ENCODE results near the gene CHST15. TPM values are rescaled to one million over a fixed set of nuclear protein-coding genes. Genes with fewer than 3 reads are reported as not detected.

Gene CHST15
- total RNA-seq, 1 experiment from 2014 or later: 17.1 TPM

GRCh38 chr10:124044143-124044862, 49.1 kb downstream of the CHST15 start:
- Histone ChIP-seq H4K20me1 (ENCODE audit: low read length) (no peaks in the 10 kb centered on the region), H3K27me3 (ENCODE audit: low read length) (no peaks in the 10 kb centered on the region), H3K27ac (ENCODE audit: low read length) (no peak overlapping the region), H2AFZ (ENCODE audit: low read length) (no peak overlapping the region), H3K9me3 (ENCODE audit: low read length) (no peaks in the 10 kb centered on the region), H3K4me1 (ENCODE audit: insufficient read depth, low read length) (peaks cover 3% of the 10 kb centered on the region), H3K9ac (ENCODE audit: low read length) (no peak overlapping the region), H3K9me2 (replicated peaks; ENCODE audit: low read length) (no peaks in the 10 kb centered on the region), H3K79me2 (ENCODE audit: low read length) (peaks cover 11% of the 10 kb centered on the region), H3K4me2 (ENCODE audit: low read length) (no peak overlapping the region), H3K4me3 (ENCODE audit: low read length) (no peak overlapping the region), H3K36me3 (ENCODE audit: low read depth, low read length) (no peaks in the 10 kb centered on the region), H3F3A (ENCODE audit: low read length, unreplicated experiment) (no peaks in the 10 kb centered on the region)
- TF ChIP-seq CTCF (conservative IDR thresholded peaks at IDR 0.05; ENCODE audit: low read depth, low read length) (no peak), EZH2phosphoT487 (IDR thresholded peaks at IDR 0.05; ENCODE audit: borderline replicate concordance, low read length) (no peak), EZH2 (IDR thresholded peaks at IDR 0.05; ENCODE audit: low read length, unreplicated experiment) (no peak)
- BruUV-seq (replicated peaks): no TSS peak
- ChIA-PET CTCF (no interaction called here), POLR2A (ENCODE audit: unreplicated experiment) (no interaction called here)
- intact Hi-C loops (cut with micrococcal nuclease): no loop called here
- ATAC-seq (no peak), DNase-seq (no peak)

GRCh38 chr10:124043310-124044142, 49.9 kb downstream of the CHST15 start:
- H3K4me1 ChIP-seq (ENCODE audit: insufficient read depth, low read length): no peaks in the 10 kb centered on the region
- ATAC-seq: no peak
- DNase-seq: no peak
- no peaks in the 10 kb centered on the region; the same call in 1 of the 2 replicates for H3K36me3 ChIP-seq (ENCODE audit: low read depth, low read length)
- no peaks in the 10 kb centered on the region for H3K27me3 ChIP-seq (ENCODE audit: low read length)
- no peaks in the 10 kb centered on the region for H4K20me1 ChIP-seq (ENCODE audit: low read length)
- no peak overlapping the region for H3K27ac ChIP-seq (ENCODE audit: low read length)
- ChIA-PET POLR2A (ENCODE audit: unreplicated experiment) (no interaction called here), CTCF (no interaction called here)
- H3K9me3 ChIP-seq (ENCODE audit: low read length): no peaks in the 10 kb centered on the region
- TF ChIP-seq CTCF (conservative IDR thresholded peaks at IDR 0.05; ENCODE audit: low read depth, low read length) (no peak), EZH2 (IDR thresholded peaks at IDR 0.05; ENCODE audit: low read length, unreplicated experiment) (no peak), EZH2phosphoT487 (IDR thresholded peaks at IDR 0.05; ENCODE audit: borderline replicate concordance, low read length) (no peak)
- no peak overlapping the region for H2AFZ ChIP-seq (ENCODE audit: low read length)
- H3K9ac ChIP-seq (ENCODE audit: low read length): no peak overlapping the region
- no peak overlapping the region for H3K4me2 ChIP-seq (ENCODE audit: low read length)
- H3F3A ChIP-seq (ENCODE audit: low read length, unreplicated experiment): no peaks in the 10 kb centered on the region
- H3K9me2 ChIP-seq (replicated peaks; ENCODE audit: low read length): no peaks in the 10 kb centered on the region
- intact Hi-C loops (cut with micrococcal nuclease): no loop called here
- H3K79me2 ChIP-seq (ENCODE audit: low read length): peaks cover 5% of the 10 kb centered on the region; the same call in 1 of the 2 replicates
- no TSS peak for BruUV-seq (replicated peaks)
- H3K4me3 ChIP-seq (ENCODE audit: low read length): no peak overlapping the region

Data from PC-3 (cell line).